GM23248 (cell line): ENCODE data around the gene MAP3K19. TPM values are rescaled to one million over a fixed set of nuclear protein-coding genes. Genes with fewer than 3 reads are reported as not detected.
A peak's percentile ranks its signal among the peaks of the same experiment; 100 is the strongest.

Experiments used
- DNase-seq: peaks from one replicate; pipeline ENCODE4 v3.0.0-alpha.2; 2015
- H2AFZ ChIP-seq: fragments of 200-600 bp; sonication (generic); 2 replicates; pipeline ENCODE4 v1.6.1; 2016; ENCODE audit warnings: antibody characterized with exemption
- H3F3A ChIP-seq: fragments of 200-600 bp; sonication (generic); 2 replicates; pipeline ENCODE4 v1.6.1; 2016; ENCODE audit warnings: mild to moderate bottlenecking, antibody characterized with exemption, mixed run types; ENCODE audit not compliant: insufficient read depth
- H3K27ac ChIP-seq: fragments of 200-600 bp; sonication (generic); 2 replicates; pipeline ENCODE4 v1.5.1; 2016; ENCODE audit warnings: mild to moderate bottlenecking
- H3K27me3 ChIP-seq: fragments of 200-600 bp; sonication (generic); replicated peaks from 2 replicates; pipeline ENCODE4 v1.6.1; 2016; ENCODE audit warnings: mild to moderate bottlenecking; ENCODE audit not compliant: insufficient read depth
- H3K36me3 ChIP-seq: fragments of 200-600 bp; sonication (generic); 2 replicates; pipeline ENCODE4 v1.6.1; 2016; ENCODE audit warnings: low read depth, mild to moderate bottlenecking
- H3K4me1 ChIP-seq: fragments of 200-600 bp; sonication (generic); 2 replicates; pipeline ENCODE4 v1.6.1; 2016; ENCODE audit warnings: mild to moderate bottlenecking; ENCODE audit not compliant: insufficient read depth
- H3K4me2 ChIP-seq: fragments of 200-600 bp; sonication (generic); one replicate; pipeline ENCODE4 v1.6.1; 2016; ENCODE audit warnings: mild to moderate bottlenecking; ENCODE audit not compliant: unreplicated experiment
- H3K4me3 ChIP-seq: fragments of 200-600 bp; sonication (generic); 2 replicates; pipeline ENCODE4 v1.5.1; 2016; ENCODE audit warnings: mild to moderate bottlenecking
- H3K79me2 ChIP-seq: fragments of 200-600 bp; sonication (generic); 2 replicates; pipeline ENCODE4 v1.6.1; 2016; ENCODE audit warnings: mild to moderate bottlenecking; ENCODE audit not compliant: insufficient read depth
- H3K9ac ChIP-seq: fragments of 200-600 bp; sonication (generic); 2 replicates; pipeline ENCODE4 v1.6.1; 2016; ENCODE audit warnings: mild to moderate bottlenecking
- H3K9me2 ChIP-seq: fragments of 200-600 bp; sonication (generic); 2 replicates; pipeline ENCODE4 v1.6.1; 2016; ENCODE audit warnings: mixed run types, mild to moderate bottlenecking, moderate library complexity; ENCODE audit not compliant: insufficient read depth
- H3K9me3 ChIP-seq: fragments of 200-600 bp; sonication (generic); one replicate; pipeline ENCODE4 v1.6.1; 2017; ENCODE audit warnings: low read depth
- H4K20me1 ChIP-seq: fragments of 200-600 bp; sonication (generic); 2 replicates; pipeline ENCODE4 v1.6.0; 2016; ENCODE audit not compliant: insufficient read depth
- EZH2 ChIP-seq: fragments of 200-600 bp; sonication (generic); IDR thresholded peaks from 2 replicates; pipeline ENCODE4 v1.6.1; 2018; ENCODE audit warnings: antibody characterized with exemption, mild to moderate bottlenecking; ENCODE audit not compliant: insufficient read depth, poor library complexity, severe bottlenecking
- EZH2phosphoT487 ChIP-seq: fragments of 200-600 bp; sonication (generic); IDR thresholded peaks from 2 replicates; pipeline ENCODE4 v1.6.1; 2018; ENCODE audit warnings: antibody characterized with exemption, moderate library complexity, mild to moderate bottlenecking, low read depth; ENCODE audit not compliant: insufficient read depth
- WGBS, 2 experiments: methylation state at CpG; one replicate each; pipeline ENCODE4 v1.1.6; 2015 to 2017; ENCODE audit warnings: low lambda C conversion rate in 2 of 2, low coverage in 1 of 2; ENCODE audit errors: missing lambda C conversion rate in 2 of 2; 5-methylcytosine and 5-hydroxymethylcytosine counted together
- in situ Hi-C: fragments of 300-500 bp; cut with MboI; formaldehyde crosslinking; loops from 2 replicates; pipeline ENCODE4 v1.15.0; 2020
- polyA plus RNA-seq: library from polyadenylated mRNA; unstranded; fragments of >200 nt; fragmentation: Nextera tagmentation; extraction: Ambion mirVana; gene quantifications from 2 replicates; pipeline ENCODE4 v1.2.1, GENCODE V29; 2016
- total RNA-seq: library from RNA; depleted of rRNA; stranded (reverse); fragments of >200 nt; shearing (Covaris generic); gene quantifications from 2 replicates; pipeline ENCODE4 v1.2.3, GENCODE V29; 2014

Gene MAP3K19
- total and polyA plus RNA-seq, 2 experiments from 2014 or later: not detected

DNA sequence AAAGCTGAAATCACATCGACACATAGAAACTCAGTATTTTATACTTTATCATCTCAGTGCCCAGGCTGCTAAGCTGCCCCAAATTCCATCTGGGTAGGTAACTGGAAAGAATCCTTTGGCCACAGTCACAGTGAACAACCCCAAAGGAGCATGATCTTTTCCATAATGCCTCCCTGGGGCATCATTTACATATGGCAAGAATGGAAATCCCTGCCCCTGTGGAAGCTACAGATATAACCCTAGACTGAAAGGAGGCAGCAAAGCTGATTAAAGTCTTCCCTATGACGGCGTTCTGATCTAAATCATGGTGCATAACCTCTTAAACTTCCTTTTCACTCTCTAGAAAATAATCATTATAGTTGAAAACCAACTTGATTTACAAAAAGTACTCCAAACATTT is 41.5 kb downstream of the MAP3K19 start:
- Histone ChIP-seq H3K4me3 (no peak overlapping the region), H3K9me3 (no peaks in the 10 kb centered on the region), H3K4me1 (no peaks in the 10 kb centered on the region), H3K4me2 (no peak overlapping the region), H3K9ac (no peak overlapping the region), H4K20me1 (no peaks in the 10 kb centered on the region), H3K27me3 (peaks cover 23% of the 10 kb centered on the region), H3K9me2 (no peaks in the 10 kb centered on the region), H3K27ac (no peak overlapping the region), H2AFZ (no peak overlapping the region), H3K79me2 (no peaks in the 10 kb centered on the region), H3K36me3 (no peaks in the 10 kb centered on the region), H3F3A (no peaks in the 10 kb centered on the region)
- TF ChIP-seq EZH2 (no peak), EZH2phosphoT487 (no peak)
- in situ Hi-C loops: no loop called here
- 44 to 53% methylated on average over 3 of the region's 3 CpGs for whole genome bisulfite sequencing, 2 experiments
- peak; percentile 3 for DNase-seq

DNA sequence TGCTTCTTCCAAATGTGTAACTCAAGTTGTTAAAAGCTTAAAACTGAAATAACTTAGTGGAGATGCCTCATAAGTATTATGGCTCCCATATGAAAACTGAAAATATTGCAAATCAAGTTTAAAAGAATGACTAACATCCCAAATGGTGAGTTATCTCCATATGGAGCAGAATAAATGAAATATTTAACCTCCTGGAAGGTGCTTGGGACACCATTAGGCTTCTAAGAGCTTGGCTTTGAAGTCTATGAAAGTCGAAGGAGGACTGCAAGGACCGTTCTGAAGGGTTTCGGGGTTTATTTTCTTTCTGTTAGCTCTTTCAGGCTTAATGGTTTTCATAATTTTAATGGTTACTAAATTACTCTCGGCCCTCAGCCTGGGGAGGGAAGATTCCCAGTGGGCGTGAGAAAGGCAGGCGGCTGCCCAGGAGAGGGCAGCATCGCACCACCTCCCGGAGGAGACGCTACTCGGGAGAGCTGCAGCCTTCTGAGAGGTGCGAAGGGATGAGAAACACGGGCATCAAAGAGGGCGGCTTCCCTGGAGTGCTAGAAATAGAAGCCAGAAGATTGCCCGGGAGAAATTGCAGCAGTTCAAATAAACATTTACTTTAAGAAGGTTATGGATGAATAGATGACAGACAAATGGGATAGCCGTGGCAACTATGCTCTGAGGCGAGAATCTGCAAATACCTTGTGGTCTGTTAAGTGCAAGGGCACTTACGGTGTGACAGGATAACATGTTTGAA is 43.1 kb downstream of the MAP3K19 start:
- peak; percentile 88 for DNase-seq
- Histone ChIP-seq H3F3A (no peaks in the 10 kb centered on the region), H2AFZ (peak overlapping the region; percentile 43; the same call in 1 of the 2 replicates), H4K20me1 (no peaks in the 10 kb centered on the region), H3K9ac (no peak overlapping the region), H3K4me1 (no peaks in the 10 kb centered on the region), H3K27me3 (peaks cover 27% of the 10 kb centered on the region), H3K4me2 (peak overlapping the region; percentile 13), H3K4me3 (no peak overlapping the region), H3K9me2 (no peaks in the 10 kb centered on the region), H3K27ac (no peak overlapping the region), H3K36me3 (no peaks in the 10 kb centered on the region), H3K9me3 (no peaks in the 10 kb centered on the region), H3K79me2 (no peaks in the 10 kb centered on the region)
- in situ Hi-C loops: no loop called here
- TF ChIP-seq EZH2 (no peak), EZH2phosphoT487 (no peak)
- WGBS, 2 experiments: 3 to 4% methylated on average over 17 of the region's 17 CpGs

- Histone ChIP-seq H2AFZ (no peak overlapping the region), H3K9me3 (no peaks in the 10 kb centered on the region), H3K9me2 (no peaks in the 10 kb centered on the region), H3K9ac (no peak overlapping the region), H3K27ac (no peak overlapping the region), H3K36me3 (no peaks in the 10 kb centered on the region), H3K4me2 (no peak overlapping the region), H3K4me3 (no peak overlapping the region), H3F3A (no peaks in the 10 kb centered on the region), H4K20me1 (no peaks in the 10 kb centered on the region), H3K27me3 (peaks cover 27% of the 10 kb centered on the region), H3K4me1 (no peaks in the 10 kb centered on the region), H3K79me2 (no peaks in the 10 kb centered on the region)
- DNase-seq: no peak
- no peak for TF ChIP-seq EZH2phosphoT487
- no peak for TF ChIP-seq EZH2
- 60 to 65% methylated on average over 4 of the region's 4 CpGs for WGBS, 2 experiments
- in situ Hi-C loops: no loop called here
Measured at GRCh38 chr2:135002836-135003235, 44.4 kb downstream of the MAP3K19 start.

DNA sequence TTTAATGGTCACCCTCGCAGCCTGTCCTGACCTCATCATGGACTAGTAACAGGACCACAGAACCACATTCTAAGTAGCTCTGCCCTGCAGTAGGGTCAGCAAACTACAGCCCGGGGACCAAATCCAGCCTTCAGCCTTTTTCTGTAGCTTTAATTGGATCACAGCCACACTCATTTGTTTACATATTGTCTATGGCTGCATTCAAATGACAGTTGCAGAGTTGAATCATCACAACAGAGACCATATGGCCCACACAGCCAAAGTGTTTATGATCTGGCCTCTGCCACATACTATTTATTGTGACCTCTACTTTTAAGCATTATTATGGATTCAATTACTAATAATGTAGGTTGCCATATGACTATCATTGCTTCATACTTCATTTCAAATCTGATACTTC is 47.7 kb downstream of the MAP3K19 start:
- 54 to 56% methylated on average over 2 of the region's 2 CpGs for WGBS, 2 experiments
- H3K9me2 ChIP-seq: no peaks in the 10 kb centered on the region
- H3K9me3 ChIP-seq: no peaks in the 10 kb centered on the region
- H2AFZ ChIP-seq: no peak overlapping the region
- no peak overlapping the region for H3K27ac ChIP-seq
- no peaks in the 10 kb centered on the region for H3K4me1 ChIP-seq
- H3K4me3 ChIP-seq: no peak overlapping the region
- H3F3A ChIP-seq: no peaks in the 10 kb centered on the region
- H4K20me1 ChIP-seq: no peaks in the 10 kb centered on the region
- peaks cover 11% of the 10 kb centered on the region for H3K27me3 ChIP-seq
- no peaks in the 10 kb centered on the region for H3K79me2 ChIP-seq
- H3K9ac ChIP-seq: no peak overlapping the region
- no peaks in the 10 kb centered on the region for H3K36me3 ChIP-seq
- no peak overlapping the region for H3K4me2 ChIP-seq
- peak; percentile 9 for DNase-seq
- in situ Hi-C loops: no loop called here
- TF ChIP-seq EZH2phosphoT487: no peak
- no peak for TF ChIP-seq EZH2
